Gastroesophageal sphincter (tissue), 3 donors: Measurements from ENCODE around the gene CACNA1I.

ENCODE experiments used
- EP300 ChIP-seq: sonication (generic); formaldehyde crosslinking; IDR thresholded peaks from one replicate; pipeline ENCODE4 v1.6.1; 2017; ENCODE audit warnings: antibody characterized with exemption, mild to moderate bottlenecking
- POLR2AphosphoS5 ChIP-seq: sonication (generic); formaldehyde crosslinking; IDR thresholded peaks from one replicate; pipeline ENCODE4 v1.6.1; 2017; ENCODE audit warnings: antibody characterized with exemption
- TF ChIP-seq, protein P1 (sequence below), 4 experiments: fragments of 200-600 bp in 2 of 4; fragments of 450-650 bp in 2 of 4; sonication (generic) in 1 of 4; IDR thresholded peaks; one replicate each; pipeline ENCODE4 v1.5.1; 2017 to 2019; ENCODE audit warnings: antibody characterized with exemption in 4 of 4, mild to moderate bottlenecking in 2 of 4, moderate library complexity in 2 of 4

- TF ChIP-seq, protein P1, sequence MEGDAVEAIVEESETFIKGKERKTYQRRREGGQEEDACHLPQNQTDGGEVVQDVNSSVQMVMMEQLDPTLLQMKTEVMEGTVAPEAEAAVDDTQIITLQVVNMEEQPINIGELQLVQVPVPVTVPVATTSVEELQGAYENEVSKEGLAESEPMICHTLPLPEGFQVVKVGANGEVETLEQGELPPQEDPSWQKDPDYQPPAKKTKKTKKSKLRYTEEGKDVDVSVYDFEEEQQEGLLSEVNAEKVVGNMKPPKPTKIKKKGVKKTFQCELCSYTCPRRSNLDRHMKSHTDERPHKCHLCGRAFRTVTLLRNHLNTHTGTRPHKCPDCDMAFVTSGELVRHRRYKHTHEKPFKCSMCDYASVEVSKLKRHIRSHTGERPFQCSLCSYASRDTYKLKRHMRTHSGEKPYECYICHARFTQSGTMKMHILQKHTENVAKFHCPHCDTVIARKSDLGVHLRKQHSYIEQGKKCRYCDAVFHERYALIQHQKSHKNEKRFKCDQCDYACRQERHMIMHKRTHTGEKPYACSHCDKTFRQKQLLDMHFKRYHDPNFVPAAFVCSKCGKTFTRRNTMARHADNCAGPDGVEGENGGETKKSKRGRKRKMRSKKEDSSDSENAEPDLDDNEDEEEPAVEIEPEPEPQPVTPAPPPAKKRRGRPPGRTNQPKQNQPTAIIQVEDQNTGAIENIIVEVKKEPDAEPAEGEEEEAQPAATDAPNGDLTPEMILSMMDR (IDR thresholded peaks at IDR 0.05): no peak
- TF ChIP-seq POLR2AphosphoS5: no peak
- TF ChIP-seq EP300: no peak
Measured at GRCh38 chr22:39553429-39553828, 17.1 kb upstream of the CACNA1I start.
